Stimulated activated CD4-positive, alpha-beta T cell treated with anti-CD3 and anti-CD28 coated beads, Interleukin-1b, Interleukin-23, amount 100 ng/mL, for 24 hours (primary cell): ENCODE results near the gene RNF13.
"Not testable (repeated sequence)": the region's sequence is repeated elsewhere in the genome, so short reads cannot be mapped to it uniquely, and the experiment has no call there.

ENCODE experiments used
- DNase-seq, 4 experiments: peaks; one replicate each; pipeline ENCODE4 v3.0.0-alpha.2; 2020; ENCODE audit warnings: low read depth in 4 of 4, low spot score in 1 of 4

Gene RNF13

DNA sequence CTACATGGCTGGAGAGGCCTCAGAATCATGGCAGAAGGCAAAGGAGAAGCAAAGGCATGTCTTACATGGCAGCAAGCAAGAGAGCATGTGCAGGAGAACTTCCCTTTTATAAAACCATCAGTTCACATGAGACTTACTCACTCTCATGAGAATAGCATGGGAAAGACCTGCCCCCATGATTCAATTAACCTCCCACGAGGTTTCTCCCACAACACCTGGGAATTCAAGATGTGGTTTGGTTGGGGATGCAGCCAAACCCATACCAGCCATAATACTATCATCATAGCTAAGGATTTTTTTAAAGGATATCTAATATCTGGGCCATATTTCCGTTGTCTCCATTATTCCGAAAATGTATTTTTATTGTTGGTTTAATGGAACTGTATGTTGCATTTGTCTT, 26.5 kb downstream of the RNF13 start:
- DNase-seq, result not testable (repeated sequence)

DNA sequence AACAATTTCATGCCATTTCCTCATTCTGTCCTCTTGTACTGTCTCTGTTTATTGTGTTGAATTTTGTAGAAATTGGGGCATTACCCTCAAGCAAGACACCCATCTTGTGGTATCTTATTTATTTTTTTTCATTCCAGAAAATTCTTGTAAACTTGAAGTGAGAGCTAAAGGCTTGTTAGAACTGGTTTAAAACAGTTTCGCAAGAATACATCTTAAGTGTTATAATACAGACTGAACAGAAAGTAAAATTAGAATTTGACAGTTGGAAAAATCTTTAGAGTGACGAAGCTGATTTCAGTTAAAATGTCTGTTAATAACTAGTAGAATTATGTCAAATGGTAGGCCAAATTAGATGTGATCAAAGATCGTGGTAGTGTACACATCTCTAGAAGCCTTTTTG, 26.9 kb downstream of the RNF13 start:
- DNase-seq, result no peak

DNA sequence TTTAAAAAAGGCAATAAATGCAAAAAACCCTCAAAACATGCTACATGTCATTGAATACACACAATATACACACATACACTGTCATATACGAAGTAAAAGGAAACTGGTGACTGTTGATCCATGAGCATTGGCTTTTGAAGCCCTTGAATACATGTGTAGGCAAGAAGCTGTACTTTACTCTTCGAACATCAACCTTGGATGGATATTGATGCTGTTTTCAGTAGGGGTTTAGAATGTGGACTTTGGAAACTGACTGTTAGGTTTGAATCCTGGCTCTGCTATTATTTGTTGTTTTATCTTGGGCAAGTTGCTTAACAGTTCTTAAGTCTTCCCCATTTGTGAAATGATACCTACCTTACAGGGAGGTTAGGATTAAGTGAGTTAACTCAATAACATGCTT, 30.5 kb downstream of the RNF13 start:
- DNase-seq, result no peak

DNA sequence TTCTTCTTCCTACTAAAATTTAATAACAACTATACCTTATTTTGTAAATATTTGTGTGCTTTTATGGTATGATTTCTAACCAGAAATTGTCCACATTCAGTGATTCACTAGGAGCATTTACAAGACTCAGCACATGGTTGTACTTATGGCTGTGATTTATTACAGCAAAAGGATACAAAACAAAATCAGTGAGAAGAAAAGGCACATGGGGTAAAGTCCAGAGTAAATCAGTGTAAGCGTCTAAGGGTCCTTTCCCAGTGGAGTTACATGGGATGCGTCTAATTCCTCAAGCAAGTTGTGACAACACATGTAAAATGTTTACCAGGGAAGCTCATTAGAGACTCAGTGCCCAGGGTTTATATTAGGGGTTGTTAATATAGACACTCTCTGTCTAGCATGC, 31.1 kb downstream of the RNF13 start:
- no peak for DNase-seq

DNA sequence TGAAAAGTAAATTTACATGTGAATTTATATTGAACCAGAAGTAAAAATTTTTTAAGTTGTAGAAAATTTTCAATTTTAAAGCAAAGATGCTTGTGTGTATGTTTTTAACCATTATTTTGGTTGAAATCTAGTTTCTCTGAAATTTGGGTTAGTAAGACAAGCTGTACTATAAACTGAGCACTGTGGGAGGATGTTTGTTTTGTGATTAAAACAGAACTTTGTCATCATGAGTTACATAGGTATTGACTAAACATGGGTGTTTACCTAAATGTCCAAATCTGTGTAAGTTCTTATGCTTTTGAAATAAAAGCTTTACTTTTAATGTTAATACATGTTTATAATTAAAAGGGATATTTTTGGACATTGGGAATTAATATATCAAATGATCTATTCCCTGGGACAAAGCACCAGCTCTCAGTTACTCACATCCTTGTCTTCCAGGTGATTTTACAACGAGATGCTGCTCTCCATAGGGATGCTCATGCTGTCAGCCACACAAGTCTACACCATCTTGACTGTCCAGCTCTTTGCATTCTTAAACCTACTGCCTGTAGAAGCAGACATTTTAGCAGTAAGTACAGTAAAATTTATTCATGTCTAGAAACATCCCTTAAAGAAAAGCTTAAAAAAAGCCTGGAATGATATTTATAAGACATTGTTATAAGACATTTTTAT, 32.7 kb downstream of the RNF13 start:
- DNase-seq, result no peak

DNA sequence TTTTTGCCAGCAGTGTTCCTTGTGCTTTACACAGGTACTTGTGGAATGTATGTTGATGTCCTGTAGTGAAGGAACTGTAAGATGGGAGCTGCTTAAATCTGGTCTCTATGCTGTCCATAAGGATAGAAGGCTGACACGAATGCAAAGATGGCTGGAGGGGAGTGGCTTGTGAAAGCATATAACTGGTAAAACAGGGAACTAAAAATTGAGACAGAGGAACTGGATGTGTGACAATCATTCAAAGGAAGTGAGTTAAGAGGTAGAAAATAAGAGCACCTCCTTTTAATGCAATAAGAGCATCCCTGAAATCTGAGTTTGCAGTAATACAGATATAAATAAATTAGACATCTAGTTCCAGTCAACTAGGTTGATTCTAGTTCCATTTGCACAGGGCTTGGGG, 35.2 kb downstream of the RNF13 start:
- no peak for DNase-seq

DNA sequence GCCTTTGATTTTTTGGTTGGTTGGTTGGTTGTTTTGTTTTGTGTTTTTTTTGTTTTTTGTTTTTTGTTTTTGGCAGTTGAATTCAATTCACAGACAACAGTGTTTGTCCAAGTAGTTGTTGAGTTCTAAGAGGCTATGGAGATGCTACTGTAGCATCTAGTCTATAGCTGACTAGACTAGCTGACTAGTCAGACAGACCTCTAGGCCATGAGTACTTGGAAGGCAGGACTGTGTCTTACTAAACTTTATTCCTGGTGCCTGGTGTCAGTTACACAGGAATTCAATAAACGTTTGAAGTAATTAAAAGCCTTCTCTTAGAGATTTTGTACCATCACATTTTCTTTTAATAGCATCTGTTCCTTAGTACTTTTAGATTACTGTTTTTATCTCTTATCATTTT, 35.7 kb downstream of the RNF13 start:
- DNase-seq, result no peak

DNA sequence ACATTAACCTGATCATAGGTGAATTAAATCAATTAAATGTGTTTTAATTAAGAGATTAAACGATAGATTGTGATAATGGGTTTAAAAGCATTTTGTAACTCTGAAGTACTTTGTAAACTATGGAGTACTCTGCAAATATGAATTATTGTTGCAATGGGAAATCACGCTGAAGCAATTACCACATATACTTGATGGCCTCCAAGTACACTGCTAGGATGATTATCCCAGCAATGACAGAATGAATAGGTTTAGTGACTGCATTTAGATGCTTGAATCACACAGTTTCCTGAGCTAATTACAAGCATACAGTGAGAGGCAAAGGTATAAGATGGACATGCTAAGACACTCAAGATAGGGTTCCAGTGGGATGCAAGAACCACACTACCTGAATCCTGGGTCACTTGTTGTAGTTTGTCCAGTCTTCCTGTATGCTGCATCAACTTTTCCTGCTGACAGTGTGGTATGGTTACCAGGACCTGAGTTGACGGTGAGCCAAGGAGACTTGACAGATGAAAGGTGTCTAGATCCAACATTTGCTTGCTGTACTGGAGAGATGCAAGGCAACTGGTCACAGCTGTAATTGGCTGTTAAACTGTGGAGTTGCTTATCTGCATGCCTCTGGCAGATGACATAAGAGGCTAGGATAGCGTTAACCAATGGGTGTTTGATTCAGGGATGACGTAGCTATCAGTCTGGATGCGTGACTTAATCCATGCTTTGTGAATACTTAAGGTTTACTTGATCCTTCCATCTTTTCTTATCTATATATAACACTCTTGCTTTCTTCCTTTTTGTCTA, 38.0 kb downstream of the RNF13 start:
- DNase-seq, result no peak

DNA sequence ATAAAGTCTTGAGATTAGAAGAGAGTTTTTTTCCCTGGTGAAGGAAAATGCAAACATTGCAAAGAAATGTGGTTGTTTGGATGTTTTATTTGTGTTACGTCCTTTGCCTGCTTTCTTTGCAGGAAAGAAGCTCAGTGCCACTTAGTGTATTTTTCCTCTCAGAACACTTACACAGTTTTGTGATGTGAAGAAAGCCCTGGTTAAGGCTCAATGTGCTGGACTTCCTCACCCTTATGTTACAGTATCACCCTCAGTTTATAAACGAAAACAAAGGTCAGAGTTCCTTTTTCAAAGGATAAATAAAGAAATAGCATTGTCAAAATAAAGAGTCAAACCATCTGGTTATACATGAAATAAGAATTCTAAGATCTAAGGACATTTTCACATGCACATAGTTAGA, 45.9 kb downstream of the RNF13 start:
- no peak for DNase-seq

DNA sequence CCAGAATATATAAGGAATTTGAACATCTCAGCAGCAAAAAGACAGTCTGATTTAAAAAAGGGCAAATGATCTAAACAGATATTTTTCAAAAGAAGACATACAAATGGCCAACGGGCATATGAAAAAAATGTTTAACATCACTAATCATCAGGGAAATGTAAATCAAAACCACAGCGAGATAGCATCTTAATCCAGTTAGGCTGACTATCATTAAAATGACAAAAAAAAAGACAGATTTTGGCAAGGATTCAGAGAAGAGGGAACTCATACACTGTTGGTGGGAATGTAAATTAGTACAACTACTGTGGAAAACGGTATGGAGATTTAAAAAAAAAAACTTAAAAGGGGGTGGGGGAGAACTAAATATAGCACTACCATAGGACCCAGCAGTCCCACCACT, 47.9 kb downstream of the RNF13 start:
- no peak for DNase-seq

DNA sequence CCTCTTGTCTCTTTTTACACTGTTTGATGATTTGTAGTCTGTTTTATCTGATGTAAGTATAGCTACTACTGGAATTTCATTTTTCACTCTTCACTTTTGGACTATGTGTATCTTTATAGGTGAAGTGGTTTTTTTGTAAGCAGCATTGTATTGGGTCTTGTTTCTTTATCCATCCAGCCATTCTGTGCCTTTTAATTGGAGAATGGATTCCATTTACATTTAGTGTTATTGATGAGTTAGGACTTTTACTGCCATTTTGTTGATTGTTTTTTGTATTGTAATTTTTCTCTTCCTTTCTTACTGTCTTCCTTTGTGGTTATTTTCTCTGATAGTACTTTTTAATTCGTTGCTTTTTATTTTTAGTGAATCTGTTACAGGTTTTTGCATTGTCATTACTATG, 54.5 kb downstream of the RNF13 start:
- no peak for DNase-seq

DNA sequence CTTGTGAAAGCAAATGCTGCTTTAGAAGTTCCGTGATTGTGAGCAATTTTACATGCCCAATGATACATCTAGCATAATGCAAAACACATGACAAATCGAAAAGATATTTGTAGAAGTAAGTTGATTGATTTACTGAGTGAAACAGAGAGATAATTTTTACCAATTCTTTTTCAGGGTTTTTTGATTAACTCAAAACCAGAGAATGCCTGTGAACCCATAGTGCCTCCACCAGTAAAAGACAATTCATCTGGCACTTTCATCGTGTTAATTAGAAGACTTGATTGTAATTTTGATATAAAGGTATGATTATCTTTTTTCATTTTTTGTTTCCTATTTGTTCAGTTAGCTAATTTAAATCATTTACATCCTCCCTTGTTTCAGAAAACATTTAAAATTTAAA, 58.8 kb downstream of the RNF13 start:
- no peak for DNase-seq

DNA sequence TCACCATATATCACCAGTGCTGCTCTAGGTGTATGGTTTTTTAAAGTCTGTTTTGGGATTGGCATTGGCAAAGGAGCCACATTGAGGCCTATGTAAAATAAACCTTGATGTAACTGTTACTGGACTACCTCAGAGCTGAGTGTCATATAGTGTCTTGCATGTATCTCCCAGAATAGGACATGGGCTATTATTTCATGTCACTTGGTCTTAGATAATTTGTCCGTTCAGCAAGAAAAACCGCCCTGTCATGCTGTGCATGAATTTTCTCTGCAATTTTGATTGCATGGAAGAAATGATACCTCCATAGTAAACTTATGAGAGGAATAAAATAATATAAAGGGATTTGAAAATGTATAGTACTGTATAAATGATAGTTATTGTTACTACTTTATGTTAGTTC, 59.6 kb downstream of the RNF13 start:
- no peak for DNase-seq

DNA sequence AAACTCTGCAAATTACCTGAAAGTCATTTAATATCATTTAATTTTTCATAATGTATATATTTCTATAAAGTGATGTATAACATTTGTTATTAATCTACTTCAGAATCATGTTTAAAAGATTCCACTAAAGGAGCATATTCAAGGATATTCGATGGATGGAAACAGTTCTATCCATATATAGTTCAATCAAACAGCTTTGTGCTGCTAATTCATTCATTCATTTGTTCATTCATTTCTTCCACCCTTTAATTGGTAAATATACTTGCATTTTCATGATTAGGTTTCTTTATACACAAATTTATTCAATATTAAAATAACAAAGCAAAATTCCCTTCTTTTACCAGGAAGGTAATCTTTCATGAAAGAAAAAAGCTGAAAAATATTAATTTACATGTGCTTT, 64.7 kb downstream of the RNF13 start:
- DNase-seq, result no peak

DNA sequence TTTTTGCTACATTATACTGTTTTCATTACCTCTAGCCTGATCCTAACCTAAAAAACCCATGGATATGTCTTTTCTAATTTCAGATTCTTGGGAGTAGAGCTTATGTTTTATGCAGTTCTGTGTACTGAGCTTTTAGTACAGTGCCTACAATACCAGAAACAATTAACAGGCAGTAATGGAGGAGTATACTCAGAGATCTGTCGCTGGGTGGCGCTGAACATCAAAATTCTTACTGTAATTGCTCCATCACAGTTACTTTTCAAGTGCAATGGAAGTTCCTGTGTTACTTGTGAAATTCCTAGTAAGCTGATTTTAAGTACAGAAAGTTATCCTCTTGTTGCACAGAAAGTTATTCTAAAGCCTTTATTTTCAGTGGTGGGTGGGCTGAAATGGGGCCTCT, 66.9 kb downstream of the RNF13 start:
- peak in 1 of 4 experiments; percentile 4 for DNase-seq

DNA sequence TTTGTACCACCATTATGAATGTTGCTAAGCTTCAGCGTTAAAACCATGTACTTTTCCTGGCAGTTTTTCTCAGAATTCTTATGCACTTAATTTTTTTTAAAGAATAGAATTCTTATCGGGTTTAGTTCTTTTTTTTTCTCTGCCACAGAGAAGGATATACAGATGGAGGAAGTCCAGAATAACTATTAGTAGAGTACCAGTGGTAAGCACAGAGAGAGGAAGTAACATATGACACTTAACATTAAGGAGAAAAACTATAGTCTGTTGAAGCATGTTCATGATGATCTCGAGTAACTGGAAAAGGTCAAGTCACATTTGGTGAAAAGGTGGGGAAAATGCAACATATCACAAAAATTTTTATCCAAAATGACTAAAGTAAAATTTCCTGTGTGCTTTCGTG, 68.9 kb downstream of the RNF13 start:
- no peak for DNase-seq

DNA sequence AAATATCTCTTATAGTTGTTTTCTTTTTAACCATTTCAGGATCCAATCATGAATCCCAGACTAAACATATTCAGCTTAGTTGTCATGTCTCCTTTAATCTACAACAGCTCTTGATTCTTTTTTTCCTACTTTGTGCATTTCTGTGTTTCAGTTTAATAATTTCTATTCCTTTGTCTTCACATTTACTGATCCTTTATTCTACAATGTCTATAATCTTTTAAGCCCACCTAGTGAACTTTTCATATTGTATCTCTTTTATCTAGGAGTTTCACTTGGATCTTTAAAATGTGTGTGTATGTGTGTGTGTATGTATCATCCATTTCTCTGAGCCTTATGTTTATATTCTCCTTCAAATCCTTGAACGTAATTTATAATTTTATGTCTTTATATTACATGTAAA, 70.1 kb downstream of the RNF13 start:
- no peak for DNase-seq

DNA sequence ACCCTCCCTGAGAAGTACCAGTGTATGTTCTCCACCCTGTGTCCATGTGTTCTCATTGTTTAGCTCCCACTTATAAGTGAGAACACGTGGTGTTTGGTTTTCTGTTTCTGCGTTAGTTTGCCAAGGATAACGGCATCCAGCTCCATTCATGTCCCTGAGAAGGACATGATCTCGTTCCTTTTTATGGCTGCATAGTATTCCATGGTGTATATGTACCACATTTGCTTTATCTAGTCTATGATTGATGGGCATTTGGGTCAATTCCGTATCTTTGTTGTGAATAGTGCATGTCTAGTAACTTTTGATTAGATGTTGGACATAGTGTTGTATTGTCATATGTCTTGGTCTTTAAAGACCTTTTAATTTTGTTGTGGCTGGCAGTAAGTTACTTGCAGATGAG, 70.8 kb downstream of the RNF13 start:
- DNase-seq, result not testable (repeated sequence)

DNA sequence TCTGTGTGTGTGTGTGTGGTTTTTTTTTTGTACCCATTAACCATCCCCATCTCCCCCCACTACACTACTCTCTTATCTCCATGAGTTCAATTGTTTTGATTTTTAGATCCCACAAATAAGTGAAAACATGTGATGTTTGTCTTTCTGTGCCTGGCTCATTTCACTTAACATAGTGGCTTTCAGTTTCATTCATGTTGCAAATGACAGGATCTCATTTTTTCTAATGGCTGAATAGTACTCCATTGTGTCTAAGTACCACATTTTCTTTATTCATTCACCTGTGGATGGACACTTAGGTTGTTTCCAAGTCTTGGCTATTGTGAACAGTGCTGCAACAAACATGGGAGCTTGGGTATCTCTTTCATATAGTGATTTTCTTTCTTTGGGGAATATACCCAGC, 71.8 kb downstream of the RNF13 start:
- DNase-seq, result not testable (repeated sequence)

DNA sequence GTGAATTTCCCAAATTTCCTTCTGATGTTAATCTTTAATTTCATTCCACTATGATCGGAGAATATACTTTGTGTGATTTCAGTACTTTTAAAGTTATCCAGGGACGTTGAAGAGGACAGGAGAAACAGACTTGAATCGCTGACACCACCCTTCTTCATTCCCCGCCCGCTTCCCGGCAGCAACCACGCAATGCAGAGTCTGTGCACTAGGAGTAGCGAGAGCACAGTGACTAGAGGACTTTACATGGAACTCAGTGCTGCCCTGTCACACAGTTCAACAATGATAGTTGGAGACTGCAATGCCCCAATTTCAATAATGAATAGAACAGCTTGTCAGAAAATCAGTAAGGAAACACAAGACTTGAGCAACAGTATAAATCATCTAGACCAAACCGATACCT, 73.9 kb downstream of the RNF13 start:
- DNase-seq, result no peak

DNA sequence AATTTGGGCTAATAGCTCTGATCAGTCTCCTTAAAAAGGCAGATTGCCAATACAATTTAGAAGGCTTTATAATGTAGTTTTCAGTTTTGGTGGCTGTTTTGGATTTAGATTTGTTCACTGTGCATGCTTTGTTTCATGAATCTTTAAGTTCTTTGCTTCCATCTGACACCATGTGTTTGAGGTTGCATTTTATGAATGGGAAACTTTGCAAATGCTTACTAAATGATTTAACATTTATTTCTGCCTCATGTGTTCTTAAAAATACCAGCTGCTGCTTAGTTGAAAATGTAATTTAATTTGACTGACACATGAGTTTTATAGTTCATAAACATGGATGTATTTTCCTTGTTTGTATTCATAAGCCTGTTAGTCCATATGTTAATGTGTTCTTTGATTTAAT, 78.6 kb downstream of the RNF13 start:
- no peak for DNase-seq

DNA sequence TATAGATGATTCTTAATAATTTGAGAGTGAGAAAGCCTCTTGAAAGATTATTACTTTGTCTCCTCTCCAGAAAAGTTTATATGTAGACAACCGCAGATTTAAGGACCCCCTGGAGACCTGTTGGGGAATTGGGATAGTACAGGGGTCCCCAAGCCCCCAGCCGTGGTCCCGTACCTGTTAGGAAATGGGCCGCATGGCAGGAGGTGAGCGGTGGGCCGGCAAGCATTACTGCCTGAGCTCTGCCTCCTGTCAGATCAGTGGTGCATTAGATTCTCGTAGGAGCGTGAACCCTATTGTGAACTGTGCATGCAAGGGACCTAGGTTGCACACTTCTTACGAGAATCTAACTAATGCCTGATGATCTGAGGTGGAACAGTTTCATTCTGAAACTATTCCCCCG, 79.4 kb downstream of the RNF13 start:
- DNase-seq, result no peak

DNA sequence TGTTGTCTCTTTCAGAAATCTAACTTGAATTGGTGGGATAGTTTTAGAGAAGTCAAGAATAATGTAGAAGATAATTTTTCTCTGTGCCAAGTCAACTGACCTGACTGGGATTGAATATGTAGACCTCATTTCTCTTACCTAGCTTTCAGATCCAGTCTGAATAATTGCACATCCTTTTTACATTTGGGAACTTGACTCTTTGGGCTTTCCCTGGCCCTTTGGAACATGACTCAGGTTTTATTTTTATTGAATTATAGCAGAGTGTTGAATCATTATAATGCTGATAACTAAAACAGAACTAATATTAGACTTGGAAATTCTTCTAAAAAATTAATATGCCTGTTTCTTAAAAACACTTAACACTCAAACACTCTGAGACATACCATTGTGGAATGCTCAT, 81.2 kb downstream of the RNF13 start:
- no peak for DNase-seq
